HCT116 (cell line): Measurements from ENCODE around the gene CD3E. TPM values are rescaled to one million over a fixed set of nuclear protein-coding genes. Genes with fewer than 3 reads are reported as not detected.

Experiments used
- ATAC-seq: fragments of 200-7000 bp; cut with Tn5 transposase; 2 replicates; pipeline ENCODE4 v1.9.1; 2020; ENCODE audit warnings: mild to moderate bottlenecking, moderate library complexity
- BruUV-seq: library from RNA; stranded (reverse); fragments of 400-500 nt; replicated peaks from 2 replicates; lab custom pipeline; 2021; lab: Mats Ljungman, UMichigan
- CTCF ChIA-PET: fragments of 300-600 bp; sonication (Branson Sonifier 250); formaldehyde crosslinking; loops from one replicate; lab custom pipeline; 2021; ENCODE audit warnings: antibody characterized with exemption; lab: Charles Lee
- POLR2A ChIA-PET: fragments of 300-600, 350-600 bp; sonication (Branson Sonifier 250); formaldehyde crosslinking; loops from one replicate; lab custom pipeline; 2021; ENCODE audit warnings: antibody characterized with exemption; lab: Charles Lee
- RAD21 ChIA-PET, 2 experiments: fragments of 300-600 bp; sonication (Branson Sonifier 250); formaldehyde crosslinking; loops; one replicate each; lab custom pipeline; 2023; ENCODE audit warnings: low total read pairs in 2 of 2; ENCODE audit not compliant: uncharacterized antibody in 2 of 2, unreplicated experiment in 2 of 2, low non-redundant PET in 1 of 2; lab: Charles Lee
- DNase-seq: peaks from one replicate; pipeline ENCODE4 v3.0.0-alpha.2; 2010; ENCODE audit warnings: low read depth, low spot score
- H2AFZ ChIP-seq: fragments of 200-600 bp; shearing (Covaris generic), sonication (generic); 2 replicates; pipeline ENCODE4 v1.6.1; 2017; ENCODE audit warnings: low read depth, mixed run types, mixed read lengths, antibody characterized with exemption, low read length; ENCODE audit not compliant: poor library complexity, severe bottlenecking
- H3K27ac ChIP-seq: 2 replicates; pipeline ENCODE4 v1.5.1; 2012; ENCODE audit warnings: low read depth, low read length
- H3K27me3 ChIP-seq: fragments of 200-600 bp; sonication (generic); 2 replicates; pipeline ENCODE4 v1.6.1; 2016; ENCODE audit warnings: mixed run types, low read length, mixed read lengths; ENCODE audit not compliant: insufficient read depth
- H3K36me3 ChIP-seq, 2 experiments: fragments of 200-500 bp in 1 of 2; fragments of 200-600 bp in 1 of 2; sonication (Bioruptor generic) in 1 of 2; sonication (generic) in 1 of 2; 2 replicates each; pipeline versions ENCODE4 v1.5.1 to v1.6.1; 2014 to 2016; ENCODE audit warnings: low read length in 2 of 2, inconsistent platforms in 1 of 2, mixed read lengths in 1 of 2, mixed run types in 1 of 2; ENCODE audit not compliant: insufficient read depth in 2 of 2, control insufficient read depth in 1 of 2
- H3K4me1 ChIP-seq, 2 experiments: fragments of 200-600 bp in 1 of 2; sonication (generic) in 1 of 2; 2 replicates each; pipeline versions ENCODE4 v1.5.1 to v1.6.1; 2012 to 2017; ENCODE audit warnings: low read length in 2 of 2, inconsistent platforms in 1 of 2, mild to moderate bottlenecking in 1 of 2, mixed read lengths in 1 of 2, mixed run types in 1 of 2, moderate library complexity in 1 of 2; ENCODE audit not compliant: insufficient read depth in 2 of 2, control insufficient read depth in 1 of 2
- H3K4me2 ChIP-seq: fragments of 200-600 bp; sonication (generic); 2 replicates; pipeline ENCODE4 v1.6.1; 2017; ENCODE audit warnings: mixed run types, low read length, mixed read lengths
- H3K4me3 ChIP-seq, 2 experiments: fragments of 200-600 bp in 1 of 2; sonication (generic) in 1 of 2; replicated peaks in 1 of 2; 2 replicates each; pipeline ENCODE4 v1.5.1; 2011 to 2016; ENCODE audit warnings: low read length in 2 of 2, control low read depth in 1 of 2, low read depth in 1 of 2, mild to moderate bottlenecking in 1 of 2, mixed read lengths in 1 of 2, mixed run types in 1 of 2
- H3K79me2 ChIP-seq: fragments of 200-600 bp; sonication (generic); 2 replicates; pipeline ENCODE4 v1.6.1; 2017; ENCODE audit warnings: mild to moderate bottlenecking, mixed run types, low read length, moderate library complexity, mixed read lengths; ENCODE audit not compliant: insufficient read depth
- H3K9ac ChIP-seq: fragments of 200-600 bp; sonication (generic); 2 replicates; pipeline ENCODE4 v1.6.1; 2016; ENCODE audit warnings: low read length, mixed read lengths
- H3K9me2 ChIP-seq: fragments of 200-600 bp; sonication (generic), shearing (Covaris generic); 2 replicates; pipeline ENCODE4 v1.6.1; 2017; ENCODE audit warnings: mixed run types, mild to moderate bottlenecking, moderate library complexity; ENCODE audit not compliant: insufficient read depth
- H3K9me3 ChIP-seq, 2 experiments: fragments of 200-500 bp in 1 of 2; fragments of 200-600 bp in 1 of 2; sonication (Bioruptor generic) in 1 of 2; sonication (generic) in 1 of 2; 2 replicates each; pipeline ENCODE4 v1.6.1; 2014 to 2017; ENCODE audit warnings: low read length in 2 of 2, mixed read lengths in 2 of 2, inconsistent platforms in 1 of 2, low read depth in 1 of 2, mild to moderate bottlenecking in 1 of 2, mixed run types in 1 of 2, moderate library complexity in 1 of 2; ENCODE audit not compliant: control insufficient read depth in 1 of 2, insufficient read depth in 1 of 2
- H4K20me1 ChIP-seq: fragments of 200-600 bp; sonication (generic), shearing (Covaris generic); 2 replicates; pipeline ENCODE4 v1.6.1; 2017; ENCODE audit warnings: mixed run types, mild to moderate bottlenecking, moderate library complexity; ENCODE audit not compliant: insufficient read depth
- ATF3 ChIP-seq: IDR thresholded peaks from 2 replicates; pipeline ENCODE4 v1.6.1; 2012
- CBX3 ChIP-seq: IDR thresholded peaks from 2 replicates; pipeline ENCODE4 v1.6.1; 2012; ENCODE audit warnings: low read depth
- CEBPB ChIP-seq: IDR thresholded peaks from 2 replicates; pipeline ENCODE4 v1.6.1; 2012; ENCODE audit warnings: low read depth
- EGR1 ChIP-seq: IDR thresholded peaks from 2 replicates; pipeline ENCODE4 v1.6.1; 2012; ENCODE audit warnings: low read depth
- EZH2 ChIP-seq: fragments of 200-600 bp; sonication (generic); IDR thresholded peaks from 2 replicates; pipeline ENCODE4 v1.6.1; 2017; ENCODE audit warnings: antibody characterized with exemption, mixed run types
- MAX ChIP-seq: IDR thresholded peaks from 2 replicates; pipeline ENCODE4 v1.6.1; 2012
- POLR2AphosphoS5 ChIP-seq: IDR thresholded peaks from 2 replicates; pipeline ENCODE4 v1.6.1; 2011; ENCODE audit warnings: mild to moderate bottlenecking, low read depth, low read length, moderate library complexity
- RAD21 ChIP-seq: IDR thresholded peaks from 2 replicates; pipeline ENCODE4 v1.6.1; 2012; ENCODE audit warnings: low read depth, mild to moderate bottlenecking
- SIN3A ChIP-seq: IDR thresholded peaks from 2 replicates; pipeline ENCODE4 v1.6.1; 2012; ENCODE audit warnings: low read depth
- SP1 ChIP-seq: IDR thresholded peaks from 2 replicates; pipeline ENCODE4 v1.6.1; 2012; ENCODE audit warnings: low read depth
- SRF ChIP-seq: IDR thresholded peaks from 2 replicates; pipeline ENCODE4 v1.6.1; 2012; ENCODE audit warnings: low read depth
- YY1 ChIP-seq: IDR thresholded peaks from 2 replicates; pipeline ENCODE4 v1.6.1; 2011; ENCODE audit warnings: low read length, low read depth, moderate library complexity, mild to moderate bottlenecking; ENCODE audit not compliant: insufficient replicate concordance; ENCODE audit errors: extremely low read depth
- ZBTB33 ChIP-seq: IDR thresholded peaks from 2 replicates; pipeline ENCODE4 v1.6.1; 2011; ENCODE audit warnings: mild to moderate bottlenecking, low read length, moderate library complexity; ENCODE audit not compliant: insufficient replicate concordance; ENCODE audit errors: extremely low read depth
- ZFX ChIP-seq: fragments of 450-650 bp; IDR thresholded peaks from 2 replicates; pipeline ENCODE4 v1.6.1; 2017
- ZNF274 ChIP-seq: fragments of 200-500 bp; sonication (Bioruptor generic); IDR thresholded peaks from 2 replicates; pipeline ENCODE4 v1.6.1; 2014; ENCODE audit warnings: mild to moderate bottlenecking, low read depth, low read length, inconsistent platforms
- intact Hi-C: fragments of 100-400 bp; cut with micrococcal nuclease; formaldehyde crosslinking; loops from 2 replicates; pipeline ENCODE4 v1.10.0; 2022
- total RNA-seq: library from RNA; stranded (reverse); gene quantifications from one replicate; pipeline ENCODE4 v1.2.1, GENCODE V29; 2021; ENCODE audit not compliant: unreplicated experiment

Gene CD3E
- total RNA-seq, 1 experiment from 2014 or later = 0.79 TPM

- TF ChIP-seq EZH2 (no peak), MAX (no peak), CBX3 (no peak), POLR2AphosphoS5 (no peak), ZBTB33 (no peak), YY1 (no peak)
- Histone ChIP-seq H3K9me3 (no peaks in the 10 kb centered on the region), H3K79me2 (no peaks in the 10 kb centered on the region), H3K4me2 (no peak overlapping the region), H3K4me1 (no peaks in the 10 kb centered on the region), H3K27me3 (no peaks in the 10 kb centered on the region), H4K20me1 (no peaks in the 10 kb centered on the region), H3K9me2 (no peaks in the 10 kb centered on the region), H3K9ac (no peak overlapping the region), H3K4me3 (no peak overlapping the region), H2AFZ (no peak overlapping the region), H3K27ac (no peak overlapping the region), H3K36me3 (no peaks in the 10 kb centered on the region)
- BruUV-seq = no TSS peak
- CTCF ChIA-PET = no interaction called here
- intact Hi-C loops = no loop called here
- POLR2A ChIA-PET = no interaction called here
- RAD21 ChIA-PET = no interaction called here
- ATAC-seq = no peak
- no peak for DNase-seq
Observed at GRCh38 chr11:118314988-118315411, 10.5 kb downstream of the CD3E start.

GRCh38 chr11:118318124-118318523, 13.6 kb downstream of the CD3E start:
- no peak for DNase-seq
- no peak overlapping the region for H3K9ac ChIP-seq
- no peak overlapping the region for H3K27ac ChIP-seq
- H4K20me1 ChIP-seq = no peaks in the 10 kb centered on the region
- H3K36me3 ChIP-seq = no peaks in the 10 kb centered on the region
- H2AFZ ChIP-seq = no peak overlapping the region
- BruUV-seq = no TSS peak
- H3K9me3 ChIP-seq = no peaks in the 10 kb centered on the region
- ChIA-PET POLR2A (no interaction called here), RAD21 (no interaction called here), CTCF (no interaction called here)
- no peak overlapping the region for H3K4me3 ChIP-seq
- H3K27me3 ChIP-seq = no peaks in the 10 kb centered on the region
- no peaks in the 10 kb centered on the region for H3K9me2 ChIP-seq
- peaks cover 0 to 6% of the 10 kb centered on the region in 2 experiments; a peak in 2 of 4 replicates for H3K4me1 ChIP-seq
- no peak for ATAC-seq
- intact Hi-C loops = no loop called here
- H3K4me2 ChIP-seq = no peak overlapping the region
- no peaks in the 10 kb centered on the region for H3K79me2 ChIP-seq
- TF ChIP-seq CEBPB (no peak), SRF (no peak), ZNF274 (no peak), EGR1 (no peak), EZH2 (no peak), SP1 (no peak), ZBTB33 (no peak), SIN3A (no peak), RAD21 (no peak), ATF3 (no peak), ZFX (no peak), CBX3 (no peak)
